Endodermal cell (in vitro differentiated cells): Measurements from ENCODE around the gene C1D. TPM values are rescaled to one million over a fixed set of nuclear protein-coding genes. Genes with fewer than 3 reads are reported as not detected.

Experiments used
- DNase-seq: peaks from one replicate; pipeline ENCODE4 v3.0.0-alpha.2; 2017
- H3K27ac ChIP-seq: 2 replicates; pipeline ENCODE4 v1.5.1; 2013; ENCODE audit warnings: mild to moderate bottlenecking, low read depth, low read length, moderate library complexity
- H3K27me3 ChIP-seq: 2 replicates; pipeline ENCODE4 v1.6.1; 2013; ENCODE audit warnings: mild to moderate bottlenecking, low read length, moderate library complexity; ENCODE audit not compliant: insufficient read depth, control insufficient read depth, poor library complexity, severe bottlenecking
- H3K36me3 ChIP-seq: 2 replicates; pipeline ENCODE4 v1.7.0; 2013; ENCODE audit warnings: mild to moderate bottlenecking, low read length, moderate library complexity; ENCODE audit not compliant: control insufficient read depth, insufficient read depth
- H3K4me1 ChIP-seq: one replicate; pipeline ENCODE4 v1.7.0; 2013; ENCODE audit warnings: low read length; ENCODE audit not compliant: control insufficient read depth, insufficient read depth
- H3K4me3 ChIP-seq: 2 replicates; pipeline ENCODE4 v1.5.1; 2013; ENCODE audit warnings: mild to moderate bottlenecking, low read length, moderate library complexity
- H3K9ac ChIP-seq: 2 replicates; pipeline ENCODE4 v1.6.1; 2013; ENCODE audit warnings: mild to moderate bottlenecking, low read length, moderate library complexity; ENCODE audit not compliant: poor library complexity, severe bottlenecking; ENCODE audit errors: extremely low read depth
- H3K9me3 ChIP-seq: 2 replicates; pipeline ENCODE4 v1.6.1; 2013; ENCODE audit warnings: mild to moderate bottlenecking, low read length, moderate library complexity; ENCODE audit not compliant: control insufficient read depth
- H3K27ac Mint-ChIP-seq: 2 replicates; pipeline ENCODE4 v1.8.0; 2020; ENCODE audit warnings: mixed read lengths
- H3K27me3 Mint-ChIP-seq: 2 replicates; pipeline ENCODE4 v1.8.0; 2021; ENCODE audit warnings: mild to moderate bottlenecking, mixed read lengths; ENCODE audit not compliant: insufficient read depth
- H3K36me3 Mint-ChIP-seq: 2 replicates; pipeline ENCODE4 v1.8.0; 2020; ENCODE audit warnings: low read depth, mixed read lengths
- H3K4me1 Mint-ChIP-seq: 2 replicates; pipeline ENCODE4 v1.8.0; 2020; ENCODE audit warnings: mixed read lengths
- H3K4me3 Mint-ChIP-seq: 2 replicates; pipeline ENCODE4 v1.8.0; 2020; ENCODE audit warnings: mild to moderate bottlenecking, moderate library complexity, mixed read lengths
- H3K9me3 Mint-ChIP-seq: 2 replicates; pipeline ENCODE4 v1.8.0; 2020; ENCODE audit warnings: mild to moderate bottlenecking, mixed read lengths
- CTCF ChIP-seq: fragments of 200-600 bp; sonication (generic); conservative IDR thresholded peaks from 2 replicates; pipeline ENCODE4 v1.5.0; 2021; ENCODE audit warnings: antibody characterized with exemption, mild to moderate bottlenecking
- WGBS, 2 experiments: methylation state at CpG; one replicate each; pipeline versions ENCODE4 v1.1.5 to v1.1.7; 2013; ENCODE audit warnings: missing lambda C conversion rate in 2 of 2, mixed read lengths in 1 of 2; ENCODE audit not compliant: insufficient coverage in 1 of 2, insufficient read length in 1 of 2; 5-methylcytosine and 5-hydroxymethylcytosine counted together
- total RNA-seq, 2 donors: library from RNA; stranded (reverse); fragmentation: NEBNext Ultra II Directional in 1 of 2; extraction: Animal tissue kit (Norgen Biotek cat#: 25700) in 1 of 2; gene quantifications; 2 replicates in 1 of 2; 3 replicates in 1 of 2; pipeline ENCODE4 v1.2.1, GENCODE V29; 2021

Gene C1D
- total RNA-seq, 2 donors from 2014 or later: 20.7 to 25.4 TPM

- no peak overlapping the region for H3K27ac ChIP-seq
- H3K27me3 ChIP-seq: no peaks in the 10 kb centered on the region
- Mint-ChIP-seq H3K36me3 (peaks cover 5% of the 10 kb centered on the region), H3K9me3 (no peaks in the 10 kb centered on the region), H3K4me1 (no peaks in the 10 kb centered on the region), H3K27me3 (no peaks in the 10 kb centered on the region), H3K4me3 (no peak overlapping the region), H3K27ac (no peak overlapping the region)
- no peak overlapping the region for H3K4me3 ChIP-seq
- TF ChIP-seq CTCF: no peak
- peaks cover 15% of the 10 kb centered on the region for H3K36me3 ChIP-seq
- no peaks in the 10 kb centered on the region for H3K4me1 ChIP-seq
- H3K9me3 ChIP-seq: no peaks in the 10 kb centered on the region
- no peak for DNase-seq
- WGBS, 2 experiments: 94 to 96% methylated on average over 2 to 3 of the region's 3 CpGs
- H3K9ac ChIP-seq: no peak overlapping the region
Measured at GRCh38 chr2:68040078-68040477, 22.7 kb downstream of the C1D start.

DNA sequence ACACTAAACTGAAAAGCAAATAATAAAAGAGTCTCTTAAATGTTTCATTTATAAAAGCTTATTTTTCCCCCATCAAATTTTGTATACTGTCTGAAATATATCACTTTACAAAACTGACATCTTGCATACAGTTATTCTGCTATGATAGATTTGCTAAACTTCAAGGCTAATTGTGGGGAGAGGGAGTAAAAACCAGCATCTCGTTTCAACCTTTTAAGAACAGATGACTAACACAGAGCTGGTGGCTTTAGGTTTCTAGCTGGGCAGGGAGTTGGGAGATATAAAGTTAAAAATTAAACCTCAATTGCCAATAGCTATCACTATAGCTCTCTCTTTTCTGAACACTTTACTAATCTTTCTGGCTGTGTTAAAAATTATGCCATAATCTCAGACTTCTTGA is 23.5 kb downstream of the C1D start:
- no peaks in the 10 kb centered on the region for H3K27me3 ChIP-seq
- no peaks in the 10 kb centered on the region for H3K4me1 ChIP-seq
- Mint-ChIP-seq H3K4me3 (no peak overlapping the region), H3K36me3 (peaks cover 5% of the 10 kb centered on the region), H3K27me3 (no peaks in the 10 kb centered on the region), H3K4me1 (no peaks in the 10 kb centered on the region), H3K9me3 (no peaks in the 10 kb centered on the region), H3K27ac (no peak overlapping the region)
- H3K27ac ChIP-seq: no peak overlapping the region
- peaks cover 12% of the 10 kb centered on the region for H3K36me3 ChIP-seq
- H3K4me3 ChIP-seq: no peak overlapping the region
- no peaks in the 10 kb centered on the region for H3K9me3 ChIP-seq
- WGBS, 2 experiments: 78% methylated on average over 1 of the region's 1 CpG; no CpG with 5 or more reads in 1 of the 2 experiments
- no peak overlapping the region for H3K9ac ChIP-seq
- DNase-seq: no peak
- no peak for TF ChIP-seq CTCF

DNA sequence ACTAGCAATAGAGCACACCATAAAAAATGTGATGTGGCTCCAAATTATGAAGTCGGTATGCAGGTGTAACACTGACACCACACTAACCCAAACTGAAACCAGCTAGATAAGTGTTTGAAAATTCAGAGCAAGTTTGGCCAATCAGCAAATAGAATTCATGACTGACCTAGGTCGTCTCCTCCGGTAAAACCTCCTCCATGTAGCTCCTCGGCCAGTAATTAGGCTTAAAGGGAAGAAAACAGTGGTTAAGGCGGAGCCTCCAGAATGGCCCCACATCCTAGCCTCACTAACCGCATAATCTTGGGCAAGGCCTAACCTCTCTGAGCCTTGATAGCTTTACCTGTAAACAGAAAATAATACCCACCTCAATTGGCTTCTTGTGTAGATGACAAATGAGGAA is 30.1 kb downstream of the C1D start:
- H3K27ac ChIP-seq: no peak overlapping the region
- peak; percentile 45 for DNase-seq
- H3K9ac ChIP-seq: no peak overlapping the region
- H3K4me1 ChIP-seq: no peaks in the 10 kb centered on the region
- no peaks in the 10 kb centered on the region for H3K27me3 Mint-ChIP-seq
- no peaks in the 10 kb centered on the region for H3K36me3 ChIP-seq
- no peak overlapping the region for H3K4me3 ChIP-seq
- no peak for TF ChIP-seq CTCF
- no peak overlapping the region for H3K27ac Mint-ChIP-seq
- 96 to 100% methylated on average over 1 to 6 of the region's 6 CpGs for WGBS, 2 experiments
- no peaks in the 10 kb centered on the region for H3K9me3 ChIP-seq
- no peaks in the 10 kb centered on the region for H3K36me3 Mint-ChIP-seq
- no peaks in the 10 kb centered on the region for H3K27me3 ChIP-seq
- no peaks in the 10 kb centered on the region for H3K4me1 Mint-ChIP-seq
- H3K9me3 Mint-ChIP-seq: no peaks in the 10 kb centered on the region
- H3K4me3 Mint-ChIP-seq: no peak overlapping the region
